ENCODE measurements around the gene LRCH1. TPM values are rescaled to one million over a fixed set of nuclear protein-coding genes. Genes with fewer than 3 reads are reported as not detected.

LRCH1 gene
- total and polyA plus RNA-seq, 2 of the 13 experiments (the other 11 are each of a cell fraction or from before 2014, with no cell fraction given): 4.1 to 12.6 TPM

DNA sequence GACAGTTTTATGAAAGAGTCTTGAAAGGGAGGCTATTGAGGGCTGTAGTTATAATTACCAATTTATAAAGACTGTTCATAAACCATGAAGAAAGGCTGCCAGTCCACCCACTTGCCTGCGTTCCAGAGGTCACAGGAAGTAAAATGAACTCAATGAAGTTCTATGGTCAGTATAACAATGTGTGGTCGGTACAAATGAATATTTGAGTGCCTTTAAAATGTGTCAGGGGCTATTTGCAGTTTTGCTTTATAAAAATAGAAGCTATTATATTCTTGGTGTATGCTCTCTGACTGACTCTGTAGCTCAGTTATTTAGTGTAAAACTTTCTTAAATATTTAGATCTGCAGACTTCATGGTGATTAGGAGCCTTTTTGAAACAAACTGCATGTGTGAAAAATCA is 197.0 kb downstream of the LRCH1 start (continued):
- no peak for TF ChIP-seq ARNT2 (CRISPR knock-in tag; IDR thresholded peaks at IDR 0.05; ENCODE audit: low read depth)

DNA sequence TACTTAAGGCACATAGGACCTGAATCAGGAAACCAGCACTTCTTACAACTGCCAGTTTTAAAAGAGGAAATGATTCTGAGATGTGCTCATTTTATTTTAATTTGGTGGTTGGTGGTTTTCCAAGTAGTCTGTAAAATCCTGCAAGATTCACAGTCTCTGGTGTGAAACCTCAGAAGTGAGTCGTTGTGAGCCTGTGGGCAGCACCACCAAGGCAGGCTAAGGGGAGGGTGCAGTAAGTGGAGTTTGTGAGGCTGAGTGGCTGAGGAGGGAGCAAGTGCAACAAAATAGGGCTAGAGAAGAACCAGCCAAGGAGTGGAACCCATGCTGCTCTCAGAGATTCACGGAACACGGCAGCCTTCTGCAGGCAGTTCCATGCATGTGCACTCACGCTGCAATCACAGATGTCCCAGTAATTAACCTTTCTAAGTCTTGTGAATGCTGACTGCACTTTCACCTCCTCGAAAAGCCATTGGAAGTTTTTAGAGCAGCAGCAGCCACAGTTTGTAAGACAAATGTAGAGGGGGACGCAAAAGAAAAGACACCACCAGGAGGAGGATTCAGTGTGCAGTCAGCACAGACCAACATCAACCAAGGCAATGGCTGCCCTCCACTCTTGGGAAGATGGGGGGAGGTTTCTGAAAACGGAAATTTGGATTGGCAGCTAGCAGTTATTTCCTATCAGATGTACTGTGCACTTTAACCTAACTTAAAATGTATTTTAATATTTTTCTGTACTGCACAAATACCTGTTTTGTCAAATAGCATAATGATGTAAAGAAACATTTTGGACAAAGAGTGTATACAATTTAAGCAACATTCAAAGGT is 199.1 kb downstream of the LRCH1 start:
- Histone ChIP-seq H3K27ac (ENCODE audit: extremely low read length, insufficient read depth, low read length) (no peak overlapping the region), H2AFZ (ENCODE audit: low read length) (no peak overlapping the region), H3K9me3 (ENCODE audit: low read length) (no peaks in the 10 kb centered on the region), H3K9ac (ENCODE audit: insufficient read depth, low read depth, low read length) (no peak overlapping the region), H3K36me3 (replicated peaks in 1 of 2; ENCODE audit: control insufficient read depth in 1 of 2, insufficient read depth in 2 of 2, low read length in 2 of 2) (peaks cover 4 to 13% of the 10 kb centered on the region in 2 experiments; a peak in 4 of 5 replicates), H4K20me1 (ENCODE audit: insufficient read depth, low read length) (no peaks in the 10 kb centered on the region), H3K79me2 (ENCODE audit: insufficient read depth, low read length) (no peaks in the 10 kb centered on the region), H3K4me1 (ENCODE audit: insufficient read depth, low read length) (peaks cover 14% of the 10 kb centered on the region), H3K4me3 (replicated peaks in 1 of 3; ENCODE audit: insufficient read depth in 1 of 3, low read depth in 2 of 3, low read length in 3 of 3) (no peak overlapping the region), H3K27me3 (ENCODE audit: control insufficient read depth in 1 of 2, insufficient read depth in 2 of 2, low read length in 2 of 2) (no peaks in the 10 kb centered on the region), H3K4me2 (ENCODE audit: low read depth, low read length) (no peak overlapping the region)
- intact Hi-C loops (cut with micrococcal nuclease; ENCODE audit: unreplicated experiment) (no loop called here), in situ Hi-C loops (cut with HindIII; ENCODE audit: extremely low pct_ligation_motif_present, low pct_unique_long_range_greater_than_20kb) (no loop called here)
- FAIRE-seq: no peak
- DNase-seq (ENCODE audit: low spot score): no peak
- WGBS (ENCODE audit: low lambda C conversion rate): over 99% methylated on average over 7 of the region's 7 CpGs
- BruUV-seq (replicated peaks): no TSS peak
- TF ChIP-seq CBFB (CRISPR knock-in tag; IDR thresholded peaks at IDR 0.05) (no peak), JUND (CRISPR knock-in tag; IDR thresholded peaks at IDR 0.05) (no peak), ZNF451 (CRISPR knock-in tag; IDR thresholded peaks at IDR 0.05) (no peak), KLF11 (CRISPR knock-in tag; IDR thresholded peaks at IDR 0.05) (no peak), ZNF260 (CRISPR knock-in tag; IDR thresholded peaks at IDR 0.05; ENCODE audit: borderline replicate concordance, low read depth) (no peak), TRAFD1 (CRISPR knock-in tag; IDR thresholded peaks at IDR 0.05; ENCODE audit: borderline replicate concordance) (no peak), HIC2 (CRISPR knock-in tag; IDR thresholded peaks at IDR 0.05; ENCODE audit: low read depth) (no peak), ZNF337 (CRISPR knock-in tag; IDR thresholded peaks at IDR 0.05; ENCODE audit: borderline replicate concordance, low read depth) (no peak), CEBPB (IDR thresholded peaks at IDR 0.05; ENCODE audit: borderline replicate concordance, low read depth, low read length) (no peak), SP4 (CRISPR knock-in tag; IDR thresholded peaks at IDR 0.05) (no peak), THRA (CRISPR knock-in tag; IDR thresholded peaks at IDR 0.05; ENCODE audit: borderline replicate concordance) (no peak), CCAR2 (optimal IDR thresholded peaks at IDR 0.05; ENCODE audit: low read depth, low read length) (no peak)
- POLR2A ChIA-PET: no interaction called here
- no peak for ATAC-seq
- CTCF ChIA-PET (ENCODE audit: low intra/inter-chr PET ratio, low total read pairs): no interaction called here

All from HepG2 (cell line).